Stimulated activated CD8-positive, alpha-beta memory T cell treated with anti-CD3 and anti-CD28 coated beads, Interleukin-12 subunit alpha, Interleukin-12 subunit beta, amount 100 ng/mL, for 24 hours (primary cell): ENCODE data around the gene NXF2B.
A peak's percentile ranks its signal among the peaks of the same experiment; 100 is the strongest.
"Not testable (repeated sequence)": the region's sequence is repeated elsewhere in the genome, so short reads cannot be mapped to it uniquely, and the experiment has no call there.

ENCODE experiments used
- DNase-seq: peaks from one replicate; pipeline ENCODE4 v3.0.0-alpha.2; 2020; ENCODE audit errors: extremely low read depth

NXF2B gene, protein sequence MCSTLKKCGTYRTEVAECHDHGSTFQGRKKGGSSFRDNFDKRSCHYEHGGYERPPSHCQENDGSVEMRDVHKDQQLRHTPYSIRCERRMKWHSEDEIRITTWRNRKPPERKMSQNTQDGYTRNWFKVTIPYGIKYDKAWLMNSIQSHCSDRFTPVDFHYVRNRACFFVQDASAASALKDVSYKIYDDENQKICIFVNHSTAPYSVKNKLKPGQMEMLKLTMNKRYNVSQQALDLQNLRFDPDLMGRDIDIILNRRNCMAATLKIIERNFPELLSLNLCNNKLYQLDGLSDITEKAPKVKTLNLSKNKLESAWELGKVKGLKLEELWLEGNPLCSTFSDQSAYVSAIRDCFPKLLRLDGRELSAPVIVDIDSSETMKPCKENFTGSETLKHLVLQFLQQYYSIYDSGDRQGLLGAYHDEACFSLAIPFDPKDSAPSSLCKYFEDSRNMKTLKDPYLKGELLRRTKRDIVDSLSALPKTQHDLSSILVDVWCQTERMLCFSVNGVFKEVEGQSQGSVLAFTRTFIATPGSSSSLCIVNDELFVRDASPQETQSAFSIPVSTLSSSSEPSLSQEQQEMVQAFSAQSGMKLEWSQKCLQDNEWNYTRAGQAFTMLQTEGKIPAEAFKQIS

DNA sequence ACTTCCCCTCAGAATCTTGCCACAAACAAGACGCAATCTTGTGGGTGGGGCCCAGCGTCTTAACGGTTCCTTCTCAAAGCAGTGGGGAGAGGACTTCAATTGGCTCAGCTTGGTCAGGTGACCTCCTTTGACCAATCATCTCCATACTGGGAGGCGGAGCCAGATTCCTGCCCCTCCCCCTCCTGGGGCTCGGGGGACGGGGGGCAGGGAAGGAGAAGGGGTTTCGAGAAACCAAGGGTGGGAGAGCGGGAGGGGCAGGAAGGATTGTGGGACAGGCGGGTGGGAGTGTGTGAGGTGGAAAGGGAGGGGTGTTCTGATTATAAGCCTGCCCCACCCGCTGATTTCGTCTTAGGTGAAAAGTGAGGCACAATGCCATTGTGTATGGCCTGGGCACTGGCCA is at the start of gene NXF2B:
TSS of gene NXF2B (minus strand) at position 101 of the 400 bp plus-strand sequence. CDS start 59,972 bp downstream, outside the sequence.
- DNase-seq = not testable (repeated sequence)

DNA sequence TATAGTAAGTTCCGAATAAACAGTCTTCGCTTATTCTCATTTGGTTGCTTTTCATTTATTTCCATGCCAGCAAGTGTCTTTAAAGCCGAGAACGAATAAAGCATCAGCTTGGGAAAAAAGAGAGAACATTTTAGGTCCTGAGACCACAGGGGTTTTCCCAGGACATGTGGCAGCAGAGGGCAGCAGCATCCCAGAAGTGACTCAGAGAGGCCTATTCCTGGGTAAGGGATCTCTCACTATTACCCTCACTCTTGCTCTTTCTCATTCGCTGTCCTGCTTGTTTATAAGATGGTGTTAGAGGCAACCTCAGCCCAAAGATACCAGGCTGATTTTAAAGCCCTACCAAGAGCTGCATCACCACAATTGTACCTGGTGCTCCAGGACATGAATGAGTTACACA is 39.0 kb upstream of the NXF2B start:
- not testable (repeated sequence) for DNase-seq

GRCh38 chrX:102471762-102472220 is 32.0 kb upstream of the NXF2B start, which contains the start of gene TCP11X2:
TCP11X2 (minus strand) TSS chrX:102471812.
- not testable (repeated sequence) for DNase-seq

GRCh38 chrX:102470215-102470614 is 30.4 kb upstream of the NXF2B start:
- not testable (repeated sequence) for DNase-seq

DNA sequence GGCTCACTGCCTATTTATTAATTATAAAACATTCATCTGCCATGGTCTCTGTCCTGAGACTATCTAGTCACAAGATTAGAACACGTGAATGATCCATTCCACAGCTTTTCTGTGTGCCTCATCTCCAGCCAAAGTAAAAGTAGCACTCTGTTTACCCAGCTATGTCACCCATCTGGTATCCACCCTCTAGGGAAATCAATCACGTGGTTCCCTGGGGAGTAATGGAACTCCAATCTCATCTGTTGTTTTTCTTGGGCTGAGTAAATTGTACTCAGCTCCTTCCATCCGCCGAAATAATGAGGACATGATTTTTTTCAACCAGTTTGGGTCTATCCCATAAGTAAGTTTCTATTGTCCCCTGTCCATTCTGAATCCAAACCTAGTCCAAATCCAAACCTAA is 18.8 kb upstream of the NXF2B start:
- not testable (repeated sequence) for DNase-seq

DNA sequence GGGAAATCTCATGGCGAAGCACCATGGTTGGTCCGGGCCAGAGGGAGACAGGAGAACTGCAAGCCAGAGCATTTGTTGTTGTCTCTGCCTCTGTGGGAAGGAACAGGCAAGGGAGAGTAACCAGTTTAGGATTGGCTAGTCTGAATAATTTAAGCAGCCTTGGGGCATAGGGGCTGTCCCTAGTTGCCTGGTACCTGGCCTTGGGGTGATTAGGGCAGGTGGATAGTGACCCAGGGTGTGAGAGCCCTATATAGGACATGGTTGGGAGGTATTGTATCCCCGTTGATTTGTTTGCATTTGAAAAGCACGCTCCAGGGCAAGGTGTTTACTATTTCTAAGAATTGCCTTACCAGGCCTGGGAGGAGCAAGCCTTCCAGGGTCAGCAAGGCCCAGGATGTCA is 25.3 kb downstream of the NXF2B start:
- not testable (repeated sequence) for DNase-seq

DNA sequence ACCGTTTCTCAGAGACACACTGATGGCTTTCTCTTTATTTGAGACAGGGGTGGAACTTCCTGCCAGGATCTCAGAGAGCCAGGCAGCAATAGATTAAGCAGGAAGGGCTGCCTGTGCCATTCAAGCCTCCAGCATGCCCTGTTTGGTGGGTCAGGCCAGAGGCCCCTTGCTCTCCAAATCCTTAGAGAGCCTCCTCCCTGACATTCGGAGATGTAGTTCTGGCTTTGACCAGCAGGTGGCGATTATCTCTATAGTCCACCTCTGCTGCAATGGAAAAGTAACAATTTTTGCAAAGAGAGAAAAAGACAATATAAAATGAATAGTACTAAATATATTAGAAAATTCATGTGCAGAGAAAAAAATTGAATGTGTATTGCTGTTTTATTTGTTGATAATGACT is 93.9 kb downstream of the NXF2B start:
- DNase-seq = peak; percentile 14

- DNase-seq = no peak
Measured at GRCh38 chrX:102341867-102342266, 97.9 kb downstream of the NXF2B start.

DNA sequence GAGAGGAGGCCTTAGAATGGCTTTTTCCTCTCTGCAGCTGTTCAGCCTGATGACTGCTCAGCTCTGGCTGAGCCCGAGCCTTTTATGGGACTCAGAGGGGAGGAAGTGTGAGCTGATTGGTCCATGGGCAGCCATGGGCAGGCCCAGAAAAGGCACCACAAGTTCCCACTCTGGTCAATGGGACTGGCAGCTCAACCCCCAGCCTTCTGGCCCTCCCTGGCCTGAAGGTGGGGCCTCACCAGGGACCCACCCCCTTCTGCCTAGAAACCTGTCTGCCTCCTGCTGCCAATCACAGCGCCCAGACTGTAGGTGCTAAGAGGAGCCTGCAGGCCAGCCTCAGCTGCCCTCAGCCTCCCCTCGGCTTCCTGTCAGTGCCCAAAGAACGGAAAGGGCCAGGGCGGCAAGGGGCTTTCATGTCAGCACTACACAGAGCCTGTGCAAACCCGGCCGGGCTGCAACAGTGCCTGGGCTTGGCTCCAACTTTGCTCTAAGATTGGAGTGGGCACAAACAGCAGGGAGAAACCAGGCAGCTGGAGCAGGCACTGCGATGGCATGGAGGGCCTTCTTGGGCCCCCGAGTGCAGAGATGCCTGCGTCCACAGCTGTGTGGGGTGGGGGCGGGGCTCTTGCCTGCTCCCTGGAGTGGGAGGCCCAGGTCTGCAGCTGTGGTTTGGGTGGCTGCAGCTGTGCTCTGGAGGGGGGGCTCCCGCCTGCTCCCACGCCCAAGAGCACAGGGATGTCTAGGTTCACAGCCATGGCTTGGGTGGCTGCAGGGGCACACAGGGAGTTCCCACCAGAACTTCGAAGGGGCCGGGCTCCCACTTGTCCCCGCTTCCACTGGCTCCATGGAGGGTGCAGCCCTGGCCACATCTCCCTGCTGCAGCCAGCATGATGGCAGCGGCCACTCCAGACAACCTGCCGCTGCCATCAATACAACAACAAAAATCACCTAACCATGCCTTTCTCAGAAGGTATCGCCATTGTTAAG is 100.2 kb downstream of the NXF2B start:
- DNase-seq = no peak

DNA sequence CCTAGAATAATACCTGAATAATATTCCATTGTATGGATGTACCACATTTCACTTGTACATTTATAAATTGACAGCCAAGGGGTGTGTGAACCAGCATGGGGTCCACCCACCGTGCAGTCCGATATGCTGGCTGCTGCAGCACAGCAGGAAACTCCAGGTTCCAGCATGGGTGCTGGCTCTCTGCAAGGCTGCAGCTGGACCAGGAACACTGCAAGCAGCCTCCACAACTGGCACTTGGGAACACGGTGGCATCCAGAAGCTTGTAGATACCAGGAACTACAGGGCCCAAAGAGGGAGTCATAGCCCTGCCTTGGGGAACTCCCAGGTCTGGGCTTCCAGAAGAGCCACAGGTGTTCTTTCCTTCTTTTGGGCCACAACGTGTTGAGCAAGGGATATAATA is 101.6 kb downstream of the NXF2B start:
- no peak for DNase-seq
